COR-L47 (cell line): ENCODE measurements around the gene KRTAP5-8.
"Not testable (repeated sequence)": the region's sequence is repeated elsewhere in the genome, so short reads cannot be mapped to it uniquely, and the experiment has no call there.

Source experiments
- DNase-seq: peaks from one replicate; lab custom pipeline; 2025; lab: John Stamatoyannopoulos, UW

Gene KRTAP5-8

GRCh38 chr11:71574418-71574817 is 36.6 kb downstream of the KRTAP5-8 start:
- DNase-seq: no peak

- no peak for DNase-seq
These were observed 38.0 kb downstream of the KRTAP5-8 start for GRCh38 chr11:71575723-71576424.

GRCh38 chr11:71576688-71577465 is 39.1 kb downstream of the KRTAP5-8 start:
- DNase-seq: not testable (repeated sequence)

GRCh38 chr11:71577469-71578004 is 39.7 kb downstream of the KRTAP5-8 start:
- no peak for DNase-seq

DNA sequence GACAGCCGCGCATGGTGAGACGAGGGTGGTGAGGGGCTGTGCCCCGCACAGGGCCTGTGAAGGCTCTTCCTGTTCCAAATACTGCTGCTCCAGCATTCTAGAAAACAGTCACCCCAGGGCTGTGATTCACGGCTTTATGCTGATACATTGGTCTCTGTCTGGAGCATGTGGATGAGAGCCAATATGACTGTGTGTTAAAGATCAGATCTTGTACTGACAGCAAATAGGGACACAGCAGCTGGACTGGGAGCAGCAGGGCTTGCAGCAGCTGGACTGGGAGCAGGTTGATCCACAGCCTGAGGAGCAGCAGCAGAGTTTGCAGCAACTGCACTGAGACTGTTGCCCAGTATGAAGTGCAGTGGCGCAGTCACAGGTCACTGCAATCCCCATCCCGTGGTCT is 41.7 kb downstream of the KRTAP5-8 start:
- not testable (repeated sequence) for DNase-seq

GRCh38 chr11:71580057-71581003 is 42.5 kb downstream of the KRTAP5-8 start:
- DNase-seq: peak; percentile 81

GRCh38 chr11:71581826-71582225 is 44.0 kb downstream of the KRTAP5-8 start:
- DNase-seq: no peak

- DNase-seq: no peak
These were observed 44.6 kb downstream of the KRTAP5-8 start, which contains the start of gene KRTAP5-11 for GRCh38 chr11:71582309-71582895. TSS of gene KRTAP5-11 (minus strand) at chr11:71582875. CDS start at chr11:71582837, 38 bp downstream.

DNA sequence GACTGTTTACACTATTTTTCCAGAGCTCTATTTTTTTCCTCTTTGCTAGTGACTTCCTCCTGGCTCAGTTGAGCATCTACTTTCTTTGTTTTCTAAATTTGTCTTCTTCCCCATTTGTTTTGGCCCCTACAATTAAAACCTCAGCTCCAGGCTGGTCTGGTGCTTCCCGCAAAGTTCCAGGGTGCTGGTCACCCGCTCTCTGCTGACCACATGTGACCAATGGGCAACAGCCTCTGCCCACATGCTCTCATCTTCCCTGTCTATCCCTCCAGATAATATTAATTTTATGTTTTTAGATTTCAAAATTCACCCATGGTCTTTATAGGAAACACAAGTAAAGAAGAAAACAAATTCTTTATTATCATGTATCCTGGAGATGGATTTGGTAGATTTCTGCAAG is 45.1 kb downstream of the KRTAP5-8 start:
- not testable (repeated sequence) for DNase-seq

DNA sequence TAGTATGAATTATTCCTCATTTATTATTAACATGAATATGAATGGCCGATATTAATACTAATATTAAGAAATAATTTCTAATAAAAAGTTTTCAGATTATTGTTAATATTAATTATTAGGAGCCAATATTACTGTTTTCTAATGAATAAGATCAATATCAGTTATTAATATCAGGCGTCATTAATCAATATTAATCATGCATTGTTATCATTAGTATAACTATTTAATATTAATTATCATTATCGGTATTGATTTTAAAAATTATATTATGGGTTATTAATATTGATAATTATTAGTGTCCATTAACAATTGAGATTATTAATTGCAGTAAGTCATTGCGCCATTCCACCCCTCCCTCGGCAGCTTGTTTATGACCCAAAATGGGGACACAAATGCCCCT is 47.8 kb downstream of the KRTAP5-8 start:
- not testable (repeated sequence) for DNase-seq

- DNase-seq: not testable (repeated sequence)
These were observed 50.5 kb downstream of the KRTAP5-8 start for GRCh38 chr11:71588314-71588713.
